Upper lobe of left lung (tissue), 6 donors: ENCODE measurements around the gene FBL. TPM values are rescaled to one million over a fixed set of nuclear protein-coding genes. Genes with fewer than 3 reads are reported as not detected.
"Not testable (repeated sequence)": the region's sequence is repeated elsewhere in the genome, so short reads cannot be mapped to it uniquely, and the experiment has no call there.

ENCODE experiments used
- ATAC-seq, 2 donors: fragments of 200-7000 bp; cut with Tn5 transposase; one replicate each; pipeline ENCODE4 v1.9.1; 2022; ENCODE audit warnings: mild to moderate bottlenecking in 2 of 2, moderate library complexity in 2 of 2; ENCODE audit not compliant: low FRiP score in 2 of 2
- DNase-seq, 2 donors: peaks; one replicate each; pipeline ENCODE4 v3.0.0-alpha.2; 2019 to 2020
- H3K27ac ChIP-seq, 4 donors: fragments of 200-600 bp; sonication (generic); one replicate each; pipeline ENCODE4 v1.5.1; 2016 to 2019
- H3K27me3 ChIP-seq, 4 donors: fragments of 200-600 bp; sonication (generic); one replicate each; pipeline ENCODE4 v1.5.1; 2017 to 2019
- H3K36me3 ChIP-seq, 4 donors: fragments of 200-600 bp; sonication (generic); one replicate each; pipeline ENCODE4 v1.5.1; 2016 to 2019
- H3K4me1 ChIP-seq, 4 donors: fragments of 200-600 bp; sonication (generic); one replicate each; pipeline ENCODE4 v1.5.1; 2018 to 2019
- H3K4me3 ChIP-seq, 4 donors: fragments of 200-600 bp; sonication (generic); one replicate each; pipeline ENCODE4 v1.5.1; 2017 to 2019; ENCODE audit warnings: mild to moderate bottlenecking in 2 of 4, moderate library complexity in 1 of 4
- H3K9me3 ChIP-seq, 4 donors: fragments of 200-600 bp; sonication (generic); one replicate each; pipeline ENCODE4 v1.5.1; 2018 to 2019
- EP300 ChIP-seq, 4 donors: sonication (generic); formaldehyde crosslinking; IDR thresholded peaks; one replicate each; pipeline ENCODE4 v1.5.1; 2017; ENCODE audit warnings: antibody characterized with exemption in 4 of 4, control low read depth in 2 of 4
- POLR2A ChIP-seq, 4 donors: fragments of 450-650 bp; IDR thresholded peaks; one replicate each; pipeline ENCODE4 v1.5.1; 2016 to 2017; ENCODE audit warnings: antibody characterized with exemption in 4 of 4, mild to moderate bottlenecking in 2 of 4
- POLR2AphosphoS5 ChIP-seq, 2 donors: sonication (generic); formaldehyde crosslinking; IDR thresholded peaks; one replicate each; pipeline ENCODE4 v1.5.1; 2017; ENCODE audit warnings: antibody characterized with exemption in 2 of 2
- WGBS, 2 donors: methylation state at CpG; one replicate each; pipeline ENCODE4 v1.1.5; 2017 to 2018; 5-methylcytosine and 5-hydroxymethylcytosine counted together
- total RNA-seq, 6 donors: library from RNA; depleted of rRNA in 4 of 6; stranded (reverse); fragments of >200 nt in 4 of 6; gene quantifications; one replicate each; pipeline versions ENCODE4 v1.1.0 to v1.2.1, GENCODE V29; 2016 to 2021
- TF ChIP-seq, protein P1 (sequence below), 6 experiments: fragments of 450-650 bp in 4 of 6; fragments of 200-600 bp in 2 of 6; sonication (generic) in 2 of 6; IDR thresholded peaks; one replicate each; pipeline ENCODE4 v1.5.1; 2016 to 2019; ENCODE audit warnings: antibody characterized with exemption in 6 of 6
- donor health status: DM: no; HTN: no; CAD: no; lungs with moderate emphysema.
- donor health status: DM: no; HTN: yes; CAD: no; lungs with severe emphysema.

The FBL gene
- total RNA-seq, 6 donors from 2014 or later = 75.4 to 143 (median 110) TPM

DNA sequence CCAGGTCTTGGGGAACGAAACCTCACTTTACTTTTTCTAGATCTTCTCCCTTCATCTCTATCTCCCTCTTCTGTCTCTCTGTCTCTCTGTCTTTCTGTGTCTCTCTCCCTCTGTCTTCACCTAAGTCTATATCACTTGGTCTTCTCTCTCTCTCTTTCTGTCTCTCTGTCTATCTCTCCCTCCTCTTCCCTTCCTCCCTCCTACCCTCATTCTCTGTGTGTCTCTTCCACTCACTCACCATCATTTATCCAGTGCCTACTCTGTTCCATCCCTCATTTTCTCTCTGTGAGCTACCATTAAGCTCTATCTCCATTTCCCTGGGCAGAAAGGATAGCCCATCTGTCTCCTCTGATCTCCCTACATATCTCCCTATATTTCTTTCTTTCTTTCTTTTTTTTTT, 32.2 kb upstream of the FBL start:
- no peak overlapping the region for H3K27ac ChIP-seq
- no peak overlapping the region for H3K4me3 ChIP-seq
- no peaks in the 10 kb centered on the region for H3K27me3 ChIP-seq
- DNase-seq (no peak), ATAC-seq (no peak)
- H3K36me3 ChIP-seq = no peaks in the 10 kb centered on the region
- H3K4me1 ChIP-seq = no peaks in the 10 kb centered on the region
- TF ChIP-seq POLR2A (IDR thresholded peaks at IDR 0.05) = no peak
- no peak for TF ChIP-seq EP300 (IDR thresholded peaks at IDR 0.05)
- no peak for TF ChIP-seq POLR2AphosphoS5 (IDR thresholded peaks at IDR 0.05)
- TF ChIP-seq, protein P1, sequence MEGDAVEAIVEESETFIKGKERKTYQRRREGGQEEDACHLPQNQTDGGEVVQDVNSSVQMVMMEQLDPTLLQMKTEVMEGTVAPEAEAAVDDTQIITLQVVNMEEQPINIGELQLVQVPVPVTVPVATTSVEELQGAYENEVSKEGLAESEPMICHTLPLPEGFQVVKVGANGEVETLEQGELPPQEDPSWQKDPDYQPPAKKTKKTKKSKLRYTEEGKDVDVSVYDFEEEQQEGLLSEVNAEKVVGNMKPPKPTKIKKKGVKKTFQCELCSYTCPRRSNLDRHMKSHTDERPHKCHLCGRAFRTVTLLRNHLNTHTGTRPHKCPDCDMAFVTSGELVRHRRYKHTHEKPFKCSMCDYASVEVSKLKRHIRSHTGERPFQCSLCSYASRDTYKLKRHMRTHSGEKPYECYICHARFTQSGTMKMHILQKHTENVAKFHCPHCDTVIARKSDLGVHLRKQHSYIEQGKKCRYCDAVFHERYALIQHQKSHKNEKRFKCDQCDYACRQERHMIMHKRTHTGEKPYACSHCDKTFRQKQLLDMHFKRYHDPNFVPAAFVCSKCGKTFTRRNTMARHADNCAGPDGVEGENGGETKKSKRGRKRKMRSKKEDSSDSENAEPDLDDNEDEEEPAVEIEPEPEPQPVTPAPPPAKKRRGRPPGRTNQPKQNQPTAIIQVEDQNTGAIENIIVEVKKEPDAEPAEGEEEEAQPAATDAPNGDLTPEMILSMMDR (IDR thresholded peaks at IDR 0.05) = no peak
- WGBS, 2 donors = 81 to 92% methylated on average over 1 of the region's 1 CpG
- no peaks in the 10 kb centered on the region for H3K9me3 ChIP-seq

DNA sequence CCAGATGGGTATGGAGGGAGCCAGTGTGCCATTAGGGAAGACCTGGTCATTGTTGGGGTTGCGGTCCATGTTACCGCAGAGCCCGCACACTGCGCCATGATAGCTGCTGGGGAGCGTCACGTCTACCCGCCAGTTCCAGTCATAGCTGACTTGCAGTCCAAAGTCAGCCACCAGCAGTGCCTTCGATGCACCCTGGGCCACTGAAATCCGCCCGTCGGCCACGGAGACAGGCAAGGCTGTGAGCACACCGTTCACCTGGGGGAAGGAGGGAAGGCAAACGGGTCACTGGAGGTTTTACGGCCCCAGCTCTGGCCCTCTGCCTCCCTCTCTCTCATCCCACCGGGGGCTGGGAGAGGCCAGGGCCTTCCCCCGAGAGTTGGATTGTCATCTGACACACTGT, 31.8 kb upstream of the FBL start:
- not testable (repeated sequence) for H3K36me3 ChIP-seq, H3K9me3 ChIP-seq, H3K4me3 ChIP-seq, H3K4me1 ChIP-seq, H3K27me3 ChIP-seq, H3K27ac ChIP-seq
- peak in 1 of 2 donors; percentile 10 for ATAC-seq
- DNase-seq = peak in 1 of 2 donors; percentile 82
- 88 to 92% methylated on average over 16 to 17 of the region's 17 CpGs for WGBS, 2 donors

DNA sequence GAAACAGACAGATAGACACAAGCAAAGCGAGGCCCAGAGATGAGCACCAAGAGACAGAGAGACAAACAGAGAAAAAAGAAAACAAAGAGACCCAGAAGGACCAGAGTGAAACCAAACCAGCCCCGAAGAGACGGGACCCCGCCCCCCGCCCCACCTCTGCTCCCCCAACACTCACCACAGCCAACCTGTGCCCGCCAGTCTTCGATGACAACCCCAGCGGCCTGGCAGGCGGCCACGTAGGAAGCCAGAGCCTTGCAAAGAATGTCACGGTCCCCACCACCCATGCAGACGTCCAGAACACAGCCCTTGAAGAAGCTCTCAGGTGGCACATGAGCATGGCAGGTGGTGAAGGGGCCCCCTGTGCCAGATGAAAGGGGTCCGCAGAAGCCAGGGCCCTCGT, 31.3 kb upstream of the FBL start:
- not testable (repeated sequence) for H3K27me3 ChIP-seq, H3K4me3 ChIP-seq, ATAC-seq, H3K4me1 ChIP-seq, H3K9me3 ChIP-seq, H3K27ac ChIP-seq, H3K36me3 ChIP-seq
- peak; percentile 68 to 90 for DNase-seq
- WGBS, 2 donors = 82 to 94% methylated on average over 5 to 10 of the region's 14 CpGs

DNA sequence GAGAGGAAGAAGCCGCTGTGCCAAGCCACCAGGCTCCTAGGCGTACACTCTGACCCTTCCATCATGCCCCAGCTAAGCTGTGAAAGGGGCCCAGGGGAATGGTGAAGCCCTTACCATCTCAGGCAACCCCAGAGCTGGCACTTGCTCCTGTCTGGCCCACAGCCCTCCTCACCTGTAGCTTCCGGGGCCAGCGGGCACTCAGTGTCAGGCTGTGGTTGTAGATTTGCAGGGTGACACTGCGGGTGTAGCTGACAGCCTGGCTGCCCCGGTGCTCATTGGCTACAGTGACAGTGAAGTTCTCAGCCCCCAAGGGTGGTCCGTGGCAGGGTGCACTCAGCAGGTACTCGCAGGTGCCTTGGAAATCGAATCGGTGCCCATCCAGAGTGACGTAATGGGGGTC, 30.3 kb upstream of the FBL start:
- H3K4me3 ChIP-seq, H3K27me3 ChIP-seq, H3K4me1 ChIP-seq, H3K36me3 ChIP-seq, DNase-seq, ATAC-seq, H3K27ac ChIP-seq, H3K9me3 ChIP-seq: not testable (repeated sequence)
- WGBS, 2 donors = 85 to 92% methylated on average over 2 of the region's 11 CpGs

DNA sequence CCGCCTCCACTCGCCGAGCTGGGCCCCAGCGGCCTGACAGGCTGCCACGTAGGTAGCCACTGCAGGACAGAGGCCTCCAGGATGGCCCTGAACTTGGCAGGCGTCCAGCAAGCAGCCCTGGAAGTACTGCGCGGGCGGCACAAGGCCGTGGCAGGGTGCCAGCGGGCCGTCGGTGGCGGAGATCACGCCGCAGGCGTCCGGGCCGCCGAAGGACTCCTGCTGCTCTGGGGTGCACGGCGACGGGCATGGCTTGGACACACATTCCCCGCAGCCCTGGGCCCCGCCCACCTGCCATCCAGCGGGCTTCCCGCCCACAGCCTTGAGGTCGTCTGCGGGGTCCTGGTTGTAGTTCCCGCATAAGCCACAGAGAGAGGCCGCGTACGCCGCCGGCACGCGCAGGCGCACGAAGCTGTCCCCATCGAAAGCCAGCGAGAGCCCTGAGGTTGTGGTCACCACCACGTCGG, 29.3 kb upstream of the FBL start:
- H3K9me3 ChIP-seq, H3K36me3 ChIP-seq, H3K4me1 ChIP-seq, H3K27me3 ChIP-seq, H3K27ac ChIP-seq, ATAC-seq, H3K4me3 ChIP-seq: not testable (repeated sequence)
- peak in 1 of 2 donors; percentile 82 for DNase-seq
- 52 to 75% methylated on average over 9 to 20 of the region's 43 CpGs for WGBS, 2 donors

DNA sequence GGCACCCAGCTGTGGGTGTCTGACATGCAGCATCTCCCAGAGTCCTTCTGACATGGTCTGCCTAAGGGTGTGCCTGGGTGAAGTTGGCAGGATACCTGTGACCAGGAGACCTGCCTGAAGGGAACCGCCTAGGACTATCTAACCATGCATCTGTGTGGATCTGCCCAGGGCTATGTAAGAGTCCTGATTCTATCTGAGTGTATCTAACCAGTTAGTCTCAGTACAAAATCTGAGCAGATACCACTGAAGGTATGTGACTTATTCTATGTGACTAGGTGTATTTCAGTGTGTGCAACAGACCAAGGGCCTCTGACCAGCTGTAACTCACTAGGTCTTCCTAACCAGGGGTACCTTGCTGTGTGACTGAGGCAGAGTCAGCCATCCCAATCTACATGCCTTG, 28.2 kb upstream of the FBL start:
- Histone ChIP-seq H3K27me3 (no peaks in the 10 kb centered on the region), H3K9me3 (no peaks in the 10 kb centered on the region), H3K27ac (no peak overlapping the region), H3K4me3 (no peak overlapping the region), H3K4me1 (no peaks in the 10 kb centered on the region), H3K36me3 (no peaks in the 10 kb centered on the region)
- DNase-seq (no peak), ATAC-seq (no peak)
- WGBS, 2 donors = 88 to 100% methylated on average over 1 of the region's 1 CpG
- TF ChIP-seq, protein P1 (IDR thresholded peaks at IDR 0.05) = no peak
- no peak for TF ChIP-seq POLR2A (IDR thresholded peaks at IDR 0.05)
- TF ChIP-seq POLR2AphosphoS5 (IDR thresholded peaks at IDR 0.05) = no peak
- TF ChIP-seq EP300 (IDR thresholded peaks at IDR 0.05) = no peak

DNA sequence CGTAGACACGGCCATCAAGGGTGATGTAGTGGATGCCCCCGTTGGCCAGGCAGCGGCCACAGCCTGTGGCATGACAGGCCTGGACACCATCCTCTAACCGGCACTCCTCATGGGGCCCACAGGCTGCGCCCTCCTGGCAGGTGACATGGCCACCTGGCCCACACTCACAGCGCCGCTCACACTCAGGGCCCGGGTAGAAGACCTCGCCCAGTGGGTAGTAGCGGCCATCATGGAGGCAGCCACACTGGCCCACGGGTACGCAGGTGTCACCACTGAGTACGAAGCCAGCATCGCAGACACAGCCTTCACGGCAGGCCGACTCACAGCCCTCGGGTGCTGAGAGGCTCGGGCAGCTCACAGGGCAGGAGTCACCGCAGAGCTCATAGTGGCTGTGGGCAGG, 27.2 kb upstream of the FBL start:
- Histone ChIP-seq H3K4me3 (no peak overlapping the region), H3K4me1 (no peaks in the 10 kb centered on the region), H3K9me3 (no peaks in the 10 kb centered on the region), H3K27me3 (no peaks in the 10 kb centered on the region), H3K36me3 (no peaks in the 10 kb centered on the region), H3K27ac (no peak overlapping the region)
- DNase-seq (peak in 1 of 2 donors; percentile 79), ATAC-seq (no peak)
- WGBS, 2 donors = 96 to 100% methylated on average over 2 to 10 of the region's 20 CpGs
- TF ChIP-seq POLR2AphosphoS5 (IDR thresholded peaks at IDR 0.05) (no peak), EP300 (IDR thresholded peaks at IDR 0.05) (no peak), POLR2A (IDR thresholded peaks at IDR 0.05) (no peak)
- TF ChIP-seq, protein P1 (IDR thresholded peaks at IDR 0.05) = no peak
